ENCODE data around the gene SYT2. TPM values are rescaled to one million over a fixed set of nuclear protein-coding genes. Genes with fewer than 3 reads are reported as not detected.
A peak's percentile ranks its signal among the peaks of the same experiment; 100 is the strongest.
"Not testable (repeated sequence)": the region's sequence is repeated elsewhere in the genome, so short reads cannot be mapped to it uniquely, and the experiment has no call there.

The SYT2 gene
- total RNA-seq, 4 donors from 2014 or later, result 0.23 to 0.59 TPM; not detected in 2

DNA sequence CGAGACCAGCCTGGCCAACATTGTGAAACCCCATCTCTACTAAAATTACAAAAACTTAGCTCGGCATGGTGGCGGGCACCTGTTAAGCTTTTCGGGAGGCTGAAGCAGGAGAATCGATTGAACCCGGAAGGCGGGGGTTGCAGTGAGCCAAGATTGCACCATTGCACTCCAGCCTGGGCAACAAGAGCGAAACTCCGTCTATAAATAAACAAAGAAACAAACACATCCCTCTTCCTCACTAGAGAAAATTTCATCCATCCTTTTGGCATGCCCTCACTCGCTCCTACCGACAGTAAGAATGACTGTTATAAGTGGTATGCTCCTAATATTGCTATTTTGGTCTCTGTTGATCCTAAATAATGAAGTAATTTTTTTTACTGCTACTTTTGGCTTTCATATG lies 166.7 kb downstream of the SYT2 start:
- TF ChIP-seq POLR2AphosphoS5 (IDR thresholded peaks at IDR 0.05), result peak; percentile 75
- Histone ChIP-seq H3K27ac (peak overlapping the region; percentile 87 to 100 (median 90)), H3K4me1 (peaks cover 6 to 46% (median 10%) of the 10 kb centered on the region in 3 donors), H3K4me3 (peak overlapping the region; percentile 55 to 100)
- H3K36me3 ChIP-seq, H3K9me3 ChIP-seq, H3K27me3 ChIP-seq: not testable (repeated sequence)
- ATAC-seq, result peak; percentile 20
- 15 to 29% methylated on average over 6 to 11 of the region's 11 CpGs for WGBS, 2 donors (ENCODE audit: low coverage in 1 of 2)

DNA sequence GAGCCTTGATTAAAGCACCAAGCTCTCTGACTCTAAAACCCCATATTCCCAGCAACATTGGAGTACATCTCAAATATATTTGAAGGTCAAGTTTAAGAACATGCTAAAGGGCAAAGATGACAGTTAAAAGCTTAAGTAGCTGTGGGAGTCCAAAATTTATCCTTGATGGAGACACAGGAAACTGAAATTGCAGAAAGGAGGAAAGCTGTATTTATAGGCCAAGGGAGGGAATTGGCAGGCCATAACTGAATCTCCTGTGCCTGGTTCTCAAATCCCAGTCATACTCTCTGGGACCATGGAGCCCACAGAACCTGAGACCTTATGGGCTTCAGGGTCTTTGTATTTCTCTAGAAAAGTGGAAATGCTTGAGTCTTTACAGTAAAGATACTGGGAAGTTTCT lies 167.8 kb downstream of the SYT2 start:
- H3K27me3 ChIP-seq, H3K9me3 ChIP-seq, H3K36me3 ChIP-seq: not testable (repeated sequence)
- peak; percentile 84 for TF ChIP-seq POLR2AphosphoS5 (IDR thresholded peaks at IDR 0.05)
- TF ChIP-seq, protein P1, sequence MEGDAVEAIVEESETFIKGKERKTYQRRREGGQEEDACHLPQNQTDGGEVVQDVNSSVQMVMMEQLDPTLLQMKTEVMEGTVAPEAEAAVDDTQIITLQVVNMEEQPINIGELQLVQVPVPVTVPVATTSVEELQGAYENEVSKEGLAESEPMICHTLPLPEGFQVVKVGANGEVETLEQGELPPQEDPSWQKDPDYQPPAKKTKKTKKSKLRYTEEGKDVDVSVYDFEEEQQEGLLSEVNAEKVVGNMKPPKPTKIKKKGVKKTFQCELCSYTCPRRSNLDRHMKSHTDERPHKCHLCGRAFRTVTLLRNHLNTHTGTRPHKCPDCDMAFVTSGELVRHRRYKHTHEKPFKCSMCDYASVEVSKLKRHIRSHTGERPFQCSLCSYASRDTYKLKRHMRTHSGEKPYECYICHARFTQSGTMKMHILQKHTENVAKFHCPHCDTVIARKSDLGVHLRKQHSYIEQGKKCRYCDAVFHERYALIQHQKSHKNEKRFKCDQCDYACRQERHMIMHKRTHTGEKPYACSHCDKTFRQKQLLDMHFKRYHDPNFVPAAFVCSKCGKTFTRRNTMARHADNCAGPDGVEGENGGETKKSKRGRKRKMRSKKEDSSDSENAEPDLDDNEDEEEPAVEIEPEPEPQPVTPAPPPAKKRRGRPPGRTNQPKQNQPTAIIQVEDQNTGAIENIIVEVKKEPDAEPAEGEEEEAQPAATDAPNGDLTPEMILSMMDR (IDR thresholded peaks at IDR 0.05), result peak in 1 of 4 experiments; percentile 3
- peak; percentile 23 to 36 for TF ChIP-seq POLR2A (IDR thresholded peaks at IDR 0.05)
- peak overlapping the region; percentile 55 to 100 for H3K4me3 ChIP-seq
- peak; percentile 25 for ATAC-seq
- H3K27ac ChIP-seq, result peak overlapping the region; percentile 87 to 100 (median 90)
- peaks cover 7 to 42% (median 10%) of the 10 kb centered on the region in 3 donors for H3K4me1 ChIP-seq

DNA sequence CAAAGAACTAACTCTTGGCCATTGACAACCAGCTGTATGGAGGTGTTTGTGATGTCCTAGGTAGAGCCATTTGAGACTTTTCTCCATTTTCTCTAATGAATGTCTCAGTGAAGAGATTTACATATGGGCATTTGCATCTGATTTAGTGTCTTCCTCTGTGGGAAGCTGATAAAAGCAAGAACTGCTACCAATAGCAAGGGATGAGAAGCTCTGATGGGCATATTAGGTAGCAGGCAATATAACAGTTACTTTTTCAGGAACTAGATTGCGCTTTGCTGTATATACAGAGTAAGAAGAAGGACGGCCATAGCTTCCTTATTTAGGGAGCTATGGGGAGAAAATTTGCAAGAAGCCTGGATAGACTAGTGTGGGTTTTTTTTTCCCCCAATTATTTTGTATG lies 169.4 kb downstream of the SYT2 start:
- H3K27me3 ChIP-seq, ATAC-seq, H3K36me3 ChIP-seq, H3K9me3 ChIP-seq: not testable (repeated sequence)
- TF ChIP-seq POLR2A (IDR thresholded peaks at IDR 0.05) (peak in 1 of 2 donors; percentile 8), POLR2AphosphoS5 (IDR thresholded peaks at IDR 0.05) (peak; percentile 8)
- Histone ChIP-seq H3K4me1 (peaks cover 1 to 33% (median 7%) of the 10 kb centered on the region in 3 donors), H3K4me3 (peak overlapping the region; percentile 55 to 100), H3K27ac (peak overlapping the region; percentile 87 to 100 (median 90))
- WGBS, 2 donors (ENCODE audit: low coverage in 1 of 2), result 22 to 31% methylated on average over 2 of the region's 2 CpGs

Other genes starting within 250 kb of the SYT2 start
- 10 to 100 TPM; 29.2 to 41.4 (median 34.8) TPM for gene KDM5B, start 98.0 kb upstream of the SYT2 start, total RNA-seq
- not detected for gene PCAT6, start 100.5 kb upstream of the SYT2 start, total RNA-seq
- gene RABIF, start 178.7 kb upstream of the SYT2 start, total RNA-seq, result 1 to 10 TPM; 4.7 to 7.3 (median 6.1) TPM
- gene KLHL12, start 216.8 kb upstream of the SYT2 start, total RNA-seq, result 10 to 100 TPM; 14.1 to 23.0 (median 21.5) TPM
- gene ADIPOR1, start 247.9 kb upstream of the SYT2 start, total RNA-seq, result 10 to 100 TPM; 62.2 to 91.6 (median 68.7) TPM

Data from gastroesophageal sphincter (tissue), 4 donors.